GM10847 (cell line): ENCODE measurements around the gene PPP1R26.

Experiments
- POLR2A ChIP-seq: IDR thresholded peaks from 2 replicates; pipeline ENCODE4 v1.6.1; 2011; ENCODE audit not compliant: insufficient read length; ENCODE audit errors: extremely low read depth

Gene PPP1R26

DNA sequence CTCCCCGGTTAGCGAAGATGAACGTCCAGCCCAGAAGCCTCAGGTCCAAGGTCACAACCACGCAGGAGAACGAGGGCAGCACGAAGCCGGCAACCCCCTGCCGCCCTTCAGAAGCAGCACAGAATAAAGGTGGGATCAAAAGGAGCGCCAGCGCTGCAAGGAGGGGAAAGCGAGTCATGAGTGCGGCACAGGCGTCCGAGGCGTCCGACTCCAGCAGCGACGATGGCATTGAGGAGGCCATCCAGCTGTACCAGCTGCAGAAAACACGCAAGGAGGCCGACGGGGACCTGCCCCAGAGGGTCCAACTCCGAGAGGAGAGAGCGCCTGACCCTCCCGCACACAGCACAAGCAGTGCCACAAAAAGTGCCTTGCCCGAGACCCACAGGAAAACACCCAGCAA, 5.8 kb downstream of the PPP1R26 start:
- no peak for TF ChIP-seq POLR2A

DNA sequence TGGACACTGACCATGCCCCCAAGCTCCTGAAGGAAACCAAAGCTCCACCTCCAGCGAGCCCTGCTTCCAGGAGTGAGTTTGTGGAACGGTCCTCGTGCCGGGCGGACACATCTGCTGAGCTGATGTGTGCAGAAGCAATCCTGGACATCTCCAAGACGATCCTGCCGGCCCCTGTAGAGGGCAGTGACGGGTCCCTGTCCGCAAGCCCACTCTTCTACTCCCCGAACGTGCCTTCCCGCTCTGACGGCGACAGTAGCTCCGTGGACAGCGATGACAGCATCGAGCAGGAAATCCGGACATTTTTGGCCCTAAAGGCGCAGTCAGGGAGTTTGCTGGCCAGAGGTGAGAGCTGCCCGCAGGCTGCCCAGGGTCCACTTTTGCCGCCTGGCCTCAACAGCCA, 6.2 kb downstream of the PPP1R26 start:
- no peak for TF ChIP-seq POLR2A

DNA sequence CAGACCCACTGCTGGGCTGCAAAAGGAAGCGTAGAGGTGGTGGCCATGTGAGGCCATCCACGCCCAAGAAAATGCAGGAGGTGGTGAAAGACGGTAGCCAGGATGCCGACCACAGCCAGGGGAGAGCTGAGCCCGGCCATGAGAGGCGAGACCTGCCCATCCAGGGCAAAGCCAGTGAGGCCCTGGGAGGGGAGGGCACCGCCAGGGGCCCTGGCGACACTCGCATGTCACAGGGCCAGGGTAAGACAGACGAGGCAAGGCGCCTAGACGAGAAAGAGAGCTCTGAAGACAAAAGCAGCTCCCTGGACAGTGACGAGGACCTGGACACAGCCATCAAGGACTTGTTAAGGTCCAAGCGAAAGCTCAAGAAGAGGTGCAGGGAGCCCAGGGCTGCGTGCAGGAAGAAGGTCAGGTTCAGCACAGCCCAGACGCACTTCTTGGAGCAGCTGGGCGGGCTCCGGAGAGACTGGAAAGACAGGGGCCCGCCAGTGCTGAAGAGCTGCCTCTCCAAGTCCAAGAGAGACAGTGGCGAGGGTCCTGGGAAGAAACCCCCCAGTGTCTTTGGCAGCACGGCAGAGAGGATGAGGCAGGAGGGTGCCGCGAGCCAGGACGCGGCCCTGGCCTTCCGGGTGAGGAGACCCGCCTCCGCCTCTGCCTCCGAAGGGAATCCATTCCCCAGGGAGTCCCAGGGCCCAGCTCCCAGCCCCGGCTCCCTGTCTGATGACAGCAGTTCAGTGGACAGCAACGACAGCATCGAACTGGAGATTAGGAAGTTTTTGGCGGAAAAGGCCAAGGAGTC, 6.9 kb downstream of the PPP1R26 start:
- TF ChIP-seq POLR2A = no peak

DNA sequence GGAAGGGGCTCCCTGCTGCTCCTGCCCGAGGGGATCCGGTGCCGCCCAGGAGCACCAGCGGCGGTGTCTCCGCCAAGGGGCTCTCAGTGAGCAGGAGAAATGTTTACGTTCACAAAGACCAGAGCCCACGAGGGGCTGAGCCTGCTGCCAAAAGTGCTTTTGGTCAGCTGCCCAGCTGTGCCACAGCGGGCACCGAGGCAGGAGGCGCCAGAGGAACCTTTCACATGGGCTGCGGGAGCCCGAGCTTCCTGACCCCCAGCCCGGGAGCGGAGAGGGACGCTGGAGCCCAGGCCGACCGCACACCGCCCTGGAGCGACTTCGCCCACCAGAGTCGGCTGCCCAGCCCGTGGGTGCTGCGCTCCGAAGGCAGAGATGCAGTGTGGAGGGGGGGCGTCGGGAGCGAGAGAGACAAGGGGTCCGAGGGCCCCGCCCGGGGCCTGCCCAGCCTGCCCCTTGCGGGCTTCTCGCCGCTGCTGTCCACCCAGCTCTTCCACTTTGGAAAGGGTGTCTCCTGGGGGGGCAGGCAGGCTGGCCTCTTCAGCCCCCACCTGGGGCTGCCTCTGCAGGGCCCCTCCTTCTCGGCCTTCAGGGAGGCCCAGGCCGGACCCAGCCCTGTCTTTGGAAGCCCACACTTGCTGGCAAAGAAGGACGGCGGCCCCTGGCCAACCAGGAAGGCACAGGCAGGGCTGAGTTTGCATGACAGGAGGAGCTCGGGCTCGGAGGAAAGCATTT, 7.9 kb downstream of the PPP1R26 start:
- no peak for TF ChIP-seq POLR2A

DNA sequence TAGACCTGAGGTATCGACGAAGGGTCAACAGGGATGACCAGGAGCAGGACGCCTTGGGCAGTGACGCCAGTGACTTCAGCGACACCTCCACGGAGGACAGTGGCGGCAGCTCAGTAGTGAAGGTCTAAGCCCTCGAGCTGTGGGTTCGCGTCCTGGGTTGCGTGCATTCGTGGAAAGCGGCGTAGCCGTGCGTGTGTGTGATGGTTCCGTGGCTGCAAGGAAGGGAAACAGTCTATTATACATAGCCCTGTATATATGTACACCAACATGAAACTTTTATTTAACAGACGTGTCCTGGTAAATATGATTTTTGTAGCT, 8.4 kb downstream of the PPP1R26 start:
- TF ChIP-seq POLR2A = no peak

DNA sequence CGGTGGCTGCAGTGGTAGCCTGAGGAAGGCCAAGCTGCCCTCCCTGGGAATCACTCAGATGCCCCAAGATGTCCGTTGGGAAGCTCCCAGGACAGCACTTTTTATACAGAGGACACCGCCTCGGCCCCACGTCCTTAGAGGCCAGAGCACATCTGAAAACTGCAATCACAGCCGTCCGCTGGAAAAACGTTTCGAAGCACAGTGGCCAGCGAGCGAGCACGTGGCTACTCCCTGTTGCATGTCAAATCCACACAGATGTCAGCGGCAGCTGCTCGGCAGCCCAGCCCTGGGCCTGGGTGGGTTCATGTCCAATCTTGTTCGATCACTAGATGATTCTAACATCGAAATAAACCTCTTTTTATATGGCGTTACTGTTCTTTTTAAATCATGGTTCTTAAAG, 8.9 kb downstream of the PPP1R26 start:
- TF ChIP-seq POLR2A = no peak

GRCh38 chr9:135489188-135489906, 9.8 kb downstream of the PPP1R26 start:
- TF ChIP-seq POLR2A = no peak

DNA sequence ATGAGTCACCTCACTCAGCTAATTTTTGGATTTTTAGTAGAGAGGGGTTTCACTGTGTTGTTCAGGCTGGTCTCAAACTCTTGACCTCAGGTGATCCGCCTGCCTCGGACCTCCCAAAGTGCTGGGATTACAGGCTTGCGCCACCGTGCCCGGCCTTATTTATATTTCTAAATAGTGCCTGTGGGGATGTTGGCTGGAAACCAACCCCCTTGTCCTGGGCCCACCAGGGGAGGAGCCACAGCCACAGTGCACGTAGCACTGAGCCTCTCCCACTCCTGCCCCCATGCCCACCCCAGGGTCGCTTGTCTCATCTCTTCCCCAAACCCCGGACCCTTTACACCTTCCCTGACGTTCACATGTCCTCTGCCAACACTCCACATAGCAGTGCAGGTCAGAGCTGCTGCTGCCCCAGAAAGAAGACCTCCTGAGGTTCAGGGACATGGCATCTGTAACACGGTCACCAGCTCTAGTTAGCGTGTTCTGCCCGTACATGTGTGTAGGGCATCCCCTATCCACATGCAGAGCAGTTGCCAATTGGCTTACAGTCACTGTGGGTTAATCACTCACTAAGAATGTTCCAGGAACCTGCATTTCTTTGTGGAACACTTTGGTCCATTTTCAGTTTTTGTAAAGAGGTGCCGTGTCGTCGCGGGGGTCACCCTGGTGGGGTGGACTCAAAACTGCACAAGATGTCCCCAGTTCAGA, 10.7 kb downstream of the PPP1R26 start:
- TF ChIP-seq POLR2A = no peak

DNA sequence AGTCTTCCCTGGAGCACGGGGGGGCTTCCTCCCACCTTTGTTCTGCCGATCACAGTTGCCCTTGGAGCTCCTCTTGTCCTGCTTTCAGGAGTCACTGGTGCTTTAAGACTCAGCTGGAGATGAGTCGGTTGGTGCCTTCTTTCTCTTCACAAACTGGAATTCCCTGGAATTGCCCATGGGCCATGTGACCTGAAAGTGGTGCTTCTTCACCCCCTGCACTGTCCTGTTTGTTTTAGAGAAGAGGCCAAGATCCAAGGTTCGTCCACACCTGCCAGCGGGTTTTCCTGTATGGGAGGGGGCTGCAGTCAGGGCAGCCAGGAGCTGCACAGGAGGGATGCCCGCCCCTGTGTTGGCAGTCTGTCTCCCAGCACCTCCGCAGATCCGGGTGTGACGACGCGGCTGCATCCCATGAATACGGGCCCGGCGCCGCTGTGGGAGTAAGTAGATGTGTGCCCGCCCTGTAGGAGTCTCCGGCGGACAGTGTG, 11.4 kb downstream of the PPP1R26 start:
- no peak for TF ChIP-seq POLR2A

DNA sequence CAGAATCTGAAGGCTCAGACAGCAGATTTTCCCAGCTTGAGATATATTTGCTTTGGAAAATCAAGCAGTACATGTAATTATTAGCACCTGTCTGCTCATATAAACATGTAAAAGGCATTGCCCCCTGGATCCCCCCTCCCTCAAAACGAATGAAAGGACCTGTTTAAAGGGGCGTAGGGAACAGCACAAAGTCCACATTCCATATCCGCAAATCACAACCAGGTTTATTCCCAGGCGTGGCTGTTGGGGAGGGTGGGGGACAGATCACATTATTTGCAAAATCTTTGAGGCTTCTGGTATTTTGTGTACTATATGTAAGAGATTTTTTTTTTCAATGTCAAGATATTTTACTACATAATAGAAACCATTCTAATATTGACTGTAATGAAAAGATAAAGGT, 12.2 kb downstream of the PPP1R26 start:
- no peak for TF ChIP-seq POLR2A

DNA sequence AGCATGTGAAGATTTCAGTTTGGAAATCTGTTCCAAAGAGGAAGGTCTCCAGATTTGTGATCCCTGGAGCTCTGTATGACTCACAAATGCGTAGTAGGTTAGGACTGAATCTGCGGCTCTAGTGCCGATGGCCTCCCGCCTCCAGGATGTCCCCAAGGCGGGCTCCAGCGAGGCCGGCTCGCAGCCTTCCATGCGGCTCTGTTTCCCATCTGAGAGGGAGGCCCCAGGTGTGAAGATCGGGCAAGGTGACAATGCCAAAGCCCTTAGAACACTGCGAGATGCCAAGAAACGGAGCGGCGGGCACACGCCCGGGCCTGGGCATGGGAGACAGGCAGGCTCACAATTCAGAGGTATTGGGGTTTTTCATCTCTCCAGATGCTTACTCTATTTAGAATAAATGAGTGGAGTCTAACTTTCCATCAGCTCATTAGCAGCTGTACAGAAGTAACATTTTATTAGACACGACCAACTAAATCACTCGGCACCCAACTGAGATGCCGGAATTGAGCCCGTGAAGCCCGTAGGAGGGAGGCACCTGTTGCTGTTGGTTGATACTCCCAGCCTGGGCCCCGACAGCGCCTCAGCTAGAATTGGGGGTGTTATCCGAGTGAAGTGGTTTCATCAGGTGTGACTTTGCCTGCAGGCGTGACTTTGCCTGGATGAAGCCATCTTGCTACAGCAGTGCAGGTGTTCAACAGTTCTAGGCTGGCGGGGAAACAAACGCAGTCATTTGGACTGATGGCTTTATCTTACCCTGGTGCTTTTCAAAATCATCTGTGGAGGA, 13.5 kb downstream of the PPP1R26 start:
- no peak for TF ChIP-seq POLR2A

GRCh38 chr9:135494791-135495559, 15.4 kb downstream of the PPP1R26 start:
- no peak for TF ChIP-seq POLR2A

- TF ChIP-seq POLR2A = no peak
These were observed 19.0 kb downstream of the PPP1R26 start for GRCh38 chr9:135498381-135499126.
